Upper lobe of right lung (tissue), 1 donor: ENCODE results near the gene LYPD6B. TPM values are rescaled to one million over a fixed set of nuclear protein-coding genes. Genes with fewer than 3 reads are reported as not detected.
A peak's percentile ranks its signal among the peaks of the same experiment; 100 is the strongest.

ENCODE experiments used
- ATAC-seq: fragments of 200-7000 bp; cut with Tn5 transposase; one replicate; pipeline ENCODE4 v1.9.1; 2020; ENCODE audit warnings: mild to moderate bottlenecking, moderate library complexity
- DNase-seq: peaks from one replicate; pipeline ENCODE4 v3.0.0-alpha.2; 2020
- H3K27ac ChIP-seq: fragments of 200-600 bp; one replicate; pipeline ENCODE4 v1.8.0; 2022
- H3K27me3 ChIP-seq: fragments of 200-600 bp; one replicate; pipeline ENCODE4 v1.8.0; 2022; ENCODE audit warnings: mild to moderate bottlenecking
- H3K36me3 ChIP-seq: fragments of 200-600 bp; one replicate; pipeline ENCODE4 v1.8.0; 2022
- H3K4me1 ChIP-seq: fragments of 200-600 bp; one replicate; pipeline ENCODE4 v1.8.0; 2022
- H3K4me3 ChIP-seq: fragments of 200-600 bp; one replicate; pipeline ENCODE4 v1.8.0; 2022; ENCODE audit warnings: mild to moderate bottlenecking
- H3K9me3 ChIP-seq: fragments of 200-600 bp; one replicate; pipeline ENCODE4 v1.8.0; 2022
- CTCF ChIP-seq: fragments of 200-600 bp; IDR thresholded peaks from one replicate; pipeline ENCODE4 v1.8.0; 2022; ENCODE audit warnings: antibody characterized with exemption
- intact Hi-C: fragments of 100-400 bp; cut with DNase I; formaldehyde crosslinking; loops from one replicate; pipeline ENCODE4 v1.11.0; 2022
- total RNA-seq: library from RNA; stranded (reverse); fragmentation: NEBNext Ultra II Directional; extraction: Animal tissue kit (Norgen Biotek cat#: 25700); gene quantifications from one replicate; pipeline ENCODE4 v1.2.1, GENCODE V29; 2021
- donor health status: DM: no; HTN: yes; CAD: no; lungs with severe emphysema.

Gene LYPD6B
- total RNA-seq, 1 donor from 2014 or later: 0.78 TPM

- Histone ChIP-seq H3K36me3 (no peaks in the 10 kb centered on the region), H3K4me1 (no peaks in the 10 kb centered on the region), H3K9me3 (no peaks in the 10 kb centered on the region), H3K4me3 (no peak overlapping the region), H3K27me3 (no peaks in the 10 kb centered on the region), H3K27ac (no peak overlapping the region)
- TF ChIP-seq CTCF: no peak
- no peak for DNase-seq
- intact Hi-C loops: no loop called here
- ATAC-seq: peak; percentile 83
Observed at GRCh38 chr2:149084924-149085795, 46.7 kb downstream of the LYPD6B start.

- DNase-seq (no peak), ATAC-seq (no peak)
- Histone ChIP-seq H3K9me3 (no peaks in the 10 kb centered on the region), H3K27ac (no peak overlapping the region), H3K4me3 (no peak overlapping the region), H3K4me1 (no peaks in the 10 kb centered on the region), H3K27me3 (no peaks in the 10 kb centered on the region), H3K36me3 (no peaks in the 10 kb centered on the region)
- intact Hi-C loops: no loop called here
- TF ChIP-seq CTCF: no peak
Observed at GRCh38 chr2:149087751-149088150, 49.3 kb downstream of the LYPD6B start.

- TF ChIP-seq CTCF: no peak
- no peaks in the 10 kb centered on the region for H3K4me1 ChIP-seq
- DNase-seq (no peak), ATAC-seq (no peak)
- intact Hi-C loops: no loop called here
- H3K9me3 ChIP-seq: no peaks in the 10 kb centered on the region
- no peaks in the 10 kb centered on the region for H3K36me3 ChIP-seq
- H3K27ac ChIP-seq: no peak overlapping the region
- no peak overlapping the region for H3K4me3 ChIP-seq
- H3K27me3 ChIP-seq: no peaks in the 10 kb centered on the region
Observed at GRCh38 chr2:149089068-149089467, 50.6 kb downstream of the LYPD6B start.

GRCh38 chr2:149090706-149091105, 52.2 kb downstream of the LYPD6B start:
- H3K36me3 ChIP-seq: no peaks in the 10 kb centered on the region
- ATAC-seq: no peak
- H3K9me3 ChIP-seq: no peaks in the 10 kb centered on the region
- no peak for DNase-seq
- H3K27ac ChIP-seq: no peak overlapping the region
- no peak for TF ChIP-seq CTCF
- no peaks in the 10 kb centered on the region for H3K27me3 ChIP-seq
- no peak overlapping the region for H3K4me3 ChIP-seq
- no peaks in the 10 kb centered on the region for H3K4me1 ChIP-seq
- intact Hi-C loops: no loop called here

- intact Hi-C loops: no loop called here
- no peak for ATAC-seq
Observed at GRCh38 chr2:149093579-149093978, 55.1 kb downstream of the LYPD6B start.

More at GRCh38 chr2:149093579-149093978, 55.1 kb downstream of the LYPD6B start:
- DNase-seq: no peak
- no peaks in the 10 kb centered on the region for H3K9me3 ChIP-seq
- no peak overlapping the region for H3K4me3 ChIP-seq
- no peaks in the 10 kb centered on the region for H3K4me1 ChIP-seq
- TF ChIP-seq CTCF: no peak
- H3K27me3 ChIP-seq: no peaks in the 10 kb centered on the region
- H3K36me3 ChIP-seq: no peaks in the 10 kb centered on the region
- no peak overlapping the region for H3K27ac ChIP-seq
